ENCODE measurements around the gene CRYBG3. TPM values are rescaled to one million over a fixed set of nuclear protein-coding genes. Genes with fewer than 3 reads are reported as not detected.

The CRYBG3 gene
- total and polyA plus RNA-seq, 2 experiments from 2014 or later = 2.7 to 20.9 TPM

GRCh38 chr3:97957617-97958311 lies 136.0 kb downstream of the CRYBG3 start:
- no peak overlapping the region for H3K27ac ChIP-seq
- no peaks in the 10 kb centered on the region for H3K27me3 ChIP-seq
- DNase-seq (ENCODE audit: low read depth in 1 of 2, low spot score in 1 of 2) = peak in 1 of 2 donors; percentile 64
- no peak for TF ChIP-seq CTCF (IDR thresholded peaks at IDR 0.05; ENCODE audit: low read depth, low read length)
- no peaks in the 10 kb centered on the region for H3K4me1 ChIP-seq (ENCODE audit: low read depth)
- H3K36me3 ChIP-seq = no peaks in the 10 kb centered on the region
- no peak overlapping the region for H3K4me3 ChIP-seq
- no peaks in the 10 kb centered on the region for H3K9me3 ChIP-seq (ENCODE audit: low read depth)

- no peak for TF ChIP-seq CTCF (IDR thresholded peaks at IDR 0.05; ENCODE audit: low read depth, low read length)
- H3K4me1 ChIP-seq (ENCODE audit: low read depth) = no peaks in the 10 kb centered on the region
- no peak overlapping the region for H3K4me3 ChIP-seq
- H3K36me3 ChIP-seq = no peaks in the 10 kb centered on the region
- H3K9me3 ChIP-seq (ENCODE audit: low read depth) = no peaks in the 10 kb centered on the region
- H3K27me3 ChIP-seq = no peaks in the 10 kb centered on the region
- H3K27ac ChIP-seq = no peak overlapping the region
- DNase-seq (ENCODE audit: low read depth in 1 of 2, low spot score in 1 of 2) = peak in 1 of 2 donors; percentile 48
Observed at GRCh38 chr3:97958396-97958795, 136.6 kb downstream of the CRYBG3 start.

GRCh38 chr3:97958796-97959195 lies 137.0 kb downstream of the CRYBG3 start:
- Histone ChIP-seq H3K27ac (no peak overlapping the region), H3K4me3 (no peak overlapping the region), H3K36me3 (no peaks in the 10 kb centered on the region), H3K27me3 (no peaks in the 10 kb centered on the region), H3K9me3 (ENCODE audit: low read depth) (no peaks in the 10 kb centered on the region), H3K4me1 (ENCODE audit: low read depth) (no peaks in the 10 kb centered on the region)
- no peak for TF ChIP-seq CTCF (IDR thresholded peaks at IDR 0.05; ENCODE audit: low read depth, low read length)
- no peak for DNase-seq (ENCODE audit: low read depth in 1 of 2, low spot score in 1 of 2)

GRCh38 chr3:97959872-97960271 lies 138.1 kb downstream of the CRYBG3 start:
- TF ChIP-seq CTCF (IDR thresholded peaks at IDR 0.05; ENCODE audit: low read depth, low read length) = no peak
- Histone ChIP-seq H3K27ac (no peak overlapping the region), H3K9me3 (ENCODE audit: low read depth) (no peaks in the 10 kb centered on the region), H3K36me3 (no peaks in the 10 kb centered on the region), H3K27me3 (no peaks in the 10 kb centered on the region), H3K4me1 (ENCODE audit: low read depth) (no peaks in the 10 kb centered on the region), H3K4me3 (no peak overlapping the region)
- DNase-seq (ENCODE audit: low read depth in 1 of 2, low spot score in 1 of 2) = no peak

GRCh38 chr3:97960551-97960950 lies 138.7 kb downstream of the CRYBG3 start:
- no peak overlapping the region for H3K27ac ChIP-seq
- no peak for DNase-seq (ENCODE audit: low read depth in 1 of 2, low spot score in 1 of 2)
- no peak overlapping the region for H3K4me3 ChIP-seq
- H3K36me3 ChIP-seq = no peaks in the 10 kb centered on the region
- TF ChIP-seq CTCF (IDR thresholded peaks at IDR 0.05; ENCODE audit: low read depth, low read length) = no peak
- no peaks in the 10 kb centered on the region for H3K9me3 ChIP-seq (ENCODE audit: low read depth)
- H3K4me1 ChIP-seq (ENCODE audit: low read depth) = no peaks in the 10 kb centered on the region
- H3K27me3 ChIP-seq = no peaks in the 10 kb centered on the region

Data from cardiac muscle cell (in vitro differentiated cells and primary cell).